WERI-Rb-1 (cell line): ENCODE results near the gene LONP2.

Experiments
- DNase-seq: peaks from one replicate; pipeline ENCODE4 v3.0.0-alpha.2; 2020
- H3K27ac ChIP-seq: fragments of 250-450 bp; sonication (Bioruptor Pico); 2 replicates; pipeline ENCODE4 v1.5.1; 2020; ENCODE audit warnings: mild to moderate bottlenecking, moderate library complexity
- H3K27me3 ChIP-seq: fragments of 250-450 bp; sonication (Bioruptor Pico); 2 replicates; pipeline ENCODE4 v1.5.1; 2021; ENCODE audit warnings: mild to moderate bottlenecking, low read depth, moderate library complexity; ENCODE audit not compliant: insufficient read depth, severe bottlenecking
- H3K36me3 ChIP-seq: fragments of 250-450 bp; sonication (Bioruptor Pico); 2 replicates; pipeline ENCODE4 v1.5.1; 2020; ENCODE audit warnings: mild to moderate bottlenecking, moderate library complexity
- H3K4me3 ChIP-seq: 2 replicates; pipeline ENCODE4 v1.5.1; 2011; ENCODE audit warnings: low read depth, mild to moderate bottlenecking, control low read depth, low read length
- H3K9me3 ChIP-seq: fragments of 250-450 bp; sonication (Bioruptor Pico); 2 replicates; pipeline ENCODE4 v1.5.1; 2021; ENCODE audit warnings: mild to moderate bottlenecking, moderate library complexity; ENCODE audit not compliant: severe bottlenecking
- TF ChIP-seq, protein P1 (sequence below): IDR thresholded peaks from 2 replicates; pipeline ENCODE4 v1.5.1; 2011; ENCODE audit warnings: low read depth, mild to moderate bottlenecking, control low read depth, inconsistent platforms, low read length

The LONP2 gene

DNA sequence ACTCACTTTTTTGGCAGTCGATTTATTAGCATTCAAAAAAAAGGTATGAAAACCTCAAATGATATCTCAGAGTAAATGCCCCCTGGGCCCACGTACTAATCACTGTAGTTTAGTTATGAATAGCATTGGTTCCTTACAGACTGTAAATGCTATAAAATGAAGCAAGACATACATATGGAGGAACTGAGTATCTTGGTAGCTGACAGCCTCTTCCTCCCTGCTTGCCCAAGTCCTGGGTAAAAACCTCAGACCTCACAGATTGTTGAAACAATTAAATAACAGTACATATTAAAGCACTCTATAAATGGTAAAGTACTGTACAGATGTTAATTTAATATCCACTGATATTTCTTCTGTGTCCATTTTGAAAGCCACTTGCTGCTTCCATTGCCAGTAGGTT lies 36.4 kb downstream of the LONP2 start:
- TF ChIP-seq, protein P1, sequence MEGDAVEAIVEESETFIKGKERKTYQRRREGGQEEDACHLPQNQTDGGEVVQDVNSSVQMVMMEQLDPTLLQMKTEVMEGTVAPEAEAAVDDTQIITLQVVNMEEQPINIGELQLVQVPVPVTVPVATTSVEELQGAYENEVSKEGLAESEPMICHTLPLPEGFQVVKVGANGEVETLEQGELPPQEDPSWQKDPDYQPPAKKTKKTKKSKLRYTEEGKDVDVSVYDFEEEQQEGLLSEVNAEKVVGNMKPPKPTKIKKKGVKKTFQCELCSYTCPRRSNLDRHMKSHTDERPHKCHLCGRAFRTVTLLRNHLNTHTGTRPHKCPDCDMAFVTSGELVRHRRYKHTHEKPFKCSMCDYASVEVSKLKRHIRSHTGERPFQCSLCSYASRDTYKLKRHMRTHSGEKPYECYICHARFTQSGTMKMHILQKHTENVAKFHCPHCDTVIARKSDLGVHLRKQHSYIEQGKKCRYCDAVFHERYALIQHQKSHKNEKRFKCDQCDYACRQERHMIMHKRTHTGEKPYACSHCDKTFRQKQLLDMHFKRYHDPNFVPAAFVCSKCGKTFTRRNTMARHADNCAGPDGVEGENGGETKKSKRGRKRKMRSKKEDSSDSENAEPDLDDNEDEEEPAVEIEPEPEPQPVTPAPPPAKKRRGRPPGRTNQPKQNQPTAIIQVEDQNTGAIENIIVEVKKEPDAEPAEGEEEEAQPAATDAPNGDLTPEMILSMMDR = no peak
- H3K27me3 ChIP-seq = no peaks in the 10 kb centered on the region
- no peak for DNase-seq
- no peaks in the 10 kb centered on the region for H3K9me3 ChIP-seq
- no peak overlapping the region for H3K27ac ChIP-seq
- no peak overlapping the region for H3K4me3 ChIP-seq
- H3K36me3 ChIP-seq = peaks cover 14% of the 10 kb centered on the region

DNA sequence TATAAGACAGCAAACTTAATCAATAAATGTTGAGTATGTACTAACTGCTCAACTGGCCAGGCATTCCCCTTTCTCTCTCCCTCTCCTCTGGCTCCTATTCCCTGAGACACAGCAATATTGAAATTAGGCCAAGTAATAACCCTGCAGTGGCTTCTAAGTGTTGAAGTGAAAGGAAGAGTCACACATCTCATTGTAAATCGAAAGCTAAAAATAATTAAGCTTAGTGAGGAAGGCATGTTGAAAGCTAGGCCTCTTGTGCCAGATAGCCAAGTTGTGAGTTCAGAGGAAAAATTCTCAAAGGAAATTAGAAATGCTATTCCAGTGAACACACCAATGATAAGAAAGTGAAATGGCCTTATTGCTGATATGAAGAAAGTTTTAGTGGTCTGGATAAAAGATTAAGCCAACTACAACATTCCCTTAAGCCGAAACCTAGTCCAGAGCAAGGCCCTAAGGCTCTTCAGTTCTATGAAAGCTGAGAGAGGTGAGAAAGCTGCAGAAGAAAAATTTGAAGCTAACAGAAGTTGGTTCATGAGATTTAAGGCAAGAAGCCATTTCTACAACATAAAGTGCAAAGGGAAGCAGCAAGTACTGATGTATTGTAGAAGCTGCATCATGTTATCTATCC lies 38.6 kb downstream of the LONP2 start:
- Histone ChIP-seq H3K4me3 (no peak overlapping the region), H3K9me3 (peaks cover 4% of the 10 kb centered on the region), H3K27me3 (no peaks in the 10 kb centered on the region), H3K27ac (no peak overlapping the region), H3K36me3 (peaks cover 27% of the 10 kb centered on the region)
- no peak for DNase-seq
- TF ChIP-seq, protein P1 = no peak

DNA sequence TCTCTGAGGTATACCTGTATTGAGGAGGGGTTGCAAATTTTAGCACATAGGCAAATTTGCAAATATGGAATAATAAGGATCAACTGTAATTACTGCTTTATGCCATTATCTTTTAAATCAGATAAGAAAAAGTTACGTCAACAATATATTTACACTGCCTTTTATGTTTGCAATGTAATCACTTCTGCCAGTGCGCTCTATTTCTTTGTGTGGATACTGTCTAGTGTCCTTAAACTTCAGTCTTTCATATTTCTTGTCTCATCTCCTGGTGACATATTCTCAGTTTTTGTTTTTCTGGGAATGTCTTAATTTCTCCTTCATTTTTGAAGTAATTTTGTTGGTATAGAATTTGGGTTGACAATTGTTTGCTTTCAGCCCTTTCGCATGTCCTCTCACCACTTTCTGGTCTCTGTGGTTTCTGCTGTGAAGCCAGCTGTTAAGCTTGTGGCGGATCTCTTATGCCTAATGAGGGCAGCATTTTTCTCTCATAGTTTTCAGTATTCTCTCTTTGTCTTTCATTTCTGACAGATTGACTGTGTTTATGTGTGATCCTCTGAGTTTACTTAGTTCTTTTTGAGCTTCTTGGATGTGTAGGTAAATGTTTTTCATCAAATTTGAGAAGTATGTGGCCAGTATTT lies 40.8 kb downstream of the LONP2 start:
- Histone ChIP-seq H3K4me3 (no peak overlapping the region), H3K36me3 (peaks cover 27% of the 10 kb centered on the region), H3K9me3 (peaks cover 4% of the 10 kb centered on the region), H3K27me3 (no peaks in the 10 kb centered on the region), H3K27ac (no peak overlapping the region)
- DNase-seq = no peak
- TF ChIP-seq, protein P1 = no peak

DNA sequence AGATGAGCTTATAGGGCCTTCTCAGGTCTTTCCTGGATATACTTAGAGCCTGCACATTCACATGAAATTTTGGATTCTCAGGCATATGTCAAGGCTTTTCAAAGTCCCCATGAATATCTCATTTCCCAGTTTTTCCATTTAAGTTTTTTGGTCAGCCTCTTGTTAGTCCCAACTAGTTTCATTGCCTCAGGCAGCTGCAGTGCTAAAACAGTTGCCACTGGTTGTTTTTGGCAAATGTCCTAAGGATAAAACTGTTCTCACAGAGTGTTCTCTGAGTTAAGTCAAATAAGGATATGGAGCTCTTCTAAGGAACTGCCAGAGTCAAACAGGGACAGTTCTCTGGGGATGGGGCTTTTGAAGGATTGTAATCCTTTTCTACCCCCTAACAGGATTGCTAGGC lies 43.1 kb downstream of the LONP2 start:
- no peak for DNase-seq
- H3K9me3 ChIP-seq = peaks cover 4% of the 10 kb centered on the region
- peaks cover 29% of the 10 kb centered on the region for H3K36me3 ChIP-seq
- H3K27ac ChIP-seq = no peak overlapping the region
- H3K4me3 ChIP-seq = no peak overlapping the region
- TF ChIP-seq, protein P1 = no peak
- no peaks in the 10 kb centered on the region for H3K27me3 ChIP-seq

DNA sequence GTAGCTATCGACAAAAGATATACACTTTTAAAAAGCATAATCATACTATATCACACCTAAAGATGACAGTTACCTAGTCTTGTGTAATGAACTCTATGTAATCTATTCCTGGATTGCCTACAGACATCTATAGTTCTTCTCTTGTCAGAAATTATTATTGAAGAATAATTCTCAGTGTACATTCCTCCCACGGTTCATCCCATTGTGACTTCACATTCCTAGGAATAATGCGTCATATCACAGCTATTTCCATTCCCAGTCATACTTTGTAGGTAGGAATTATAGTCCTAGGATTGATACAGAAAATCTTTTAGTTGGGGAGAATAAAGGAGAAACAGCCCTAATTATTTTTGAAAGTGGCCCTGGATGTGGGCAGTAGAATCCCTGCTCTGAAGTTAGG lies 47.2 kb downstream of the LONP2 start:
- no peak overlapping the region for H3K27ac ChIP-seq
- no peak for DNase-seq
- H3K36me3 ChIP-seq = peaks cover 31% of the 10 kb centered on the region
- peaks cover 4% of the 10 kb centered on the region for H3K9me3 ChIP-seq
- H3K27me3 ChIP-seq = no peaks in the 10 kb centered on the region
- no peak overlapping the region for H3K4me3 ChIP-seq
- TF ChIP-seq, protein P1 = no peak

DNA sequence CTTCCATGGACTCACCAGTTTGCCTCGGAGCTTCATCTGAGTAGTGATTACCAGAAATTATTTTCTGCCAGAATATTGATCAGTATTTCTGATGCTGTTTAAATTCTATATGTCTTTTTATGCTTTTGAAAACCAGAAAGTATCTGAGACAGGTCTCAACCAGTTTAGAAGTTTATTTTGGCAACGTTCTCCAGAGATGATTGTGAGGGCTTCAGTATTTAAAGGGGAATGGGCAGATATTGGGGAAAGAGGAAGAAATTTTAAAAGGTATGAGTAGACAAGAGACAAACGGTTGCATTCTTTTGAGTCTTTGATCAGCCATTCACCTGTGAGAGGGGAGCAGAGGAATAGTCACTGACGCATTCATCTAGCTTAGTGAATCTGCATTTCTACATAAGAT lies 47.7 kb downstream of the LONP2 start:
- Histone ChIP-seq H3K27ac (no peak overlapping the region), H3K36me3 (peaks cover 28% of the 10 kb centered on the region), H3K9me3 (peaks cover 4% of the 10 kb centered on the region), H3K27me3 (no peaks in the 10 kb centered on the region), H3K4me3 (no peak overlapping the region)
- TF ChIP-seq, protein P1 = no peak
- DNase-seq = no peak
